Adrenal gland (tissue), 5 donors: ENCODE data around the gene MMP24.

ENCODE experiments used
- CTCF ChIP-seq, 6 experiments: fragments of 450-650 bp in 4 of 6; fragments of 200-600 bp in 2 of 6; sonication (generic) in 1 of 6; IDR thresholded peaks; 1 replicate in 5 of 6; 2 replicates in 1 of 6; pipeline versions ENCODE4 v1.5.1 to v1.8.0; 2016 to 2021; ENCODE audit warnings: antibody characterized with exemption in 6 of 6, mild to moderate bottlenecking in 2 of 6, moderate library complexity in 1 of 6
- POLR2A ChIP-seq, 2 donors: fragments of 450-650 bp; IDR thresholded peaks; one replicate each; pipeline ENCODE4 v1.6.1; 2017; ENCODE audit warnings: antibody characterized with exemption in 2 of 2, mild to moderate bottlenecking in 2 of 2, moderate library complexity in 1 of 2
- donor health status: DM: no; HTN: no; CAD: no.

DNA sequence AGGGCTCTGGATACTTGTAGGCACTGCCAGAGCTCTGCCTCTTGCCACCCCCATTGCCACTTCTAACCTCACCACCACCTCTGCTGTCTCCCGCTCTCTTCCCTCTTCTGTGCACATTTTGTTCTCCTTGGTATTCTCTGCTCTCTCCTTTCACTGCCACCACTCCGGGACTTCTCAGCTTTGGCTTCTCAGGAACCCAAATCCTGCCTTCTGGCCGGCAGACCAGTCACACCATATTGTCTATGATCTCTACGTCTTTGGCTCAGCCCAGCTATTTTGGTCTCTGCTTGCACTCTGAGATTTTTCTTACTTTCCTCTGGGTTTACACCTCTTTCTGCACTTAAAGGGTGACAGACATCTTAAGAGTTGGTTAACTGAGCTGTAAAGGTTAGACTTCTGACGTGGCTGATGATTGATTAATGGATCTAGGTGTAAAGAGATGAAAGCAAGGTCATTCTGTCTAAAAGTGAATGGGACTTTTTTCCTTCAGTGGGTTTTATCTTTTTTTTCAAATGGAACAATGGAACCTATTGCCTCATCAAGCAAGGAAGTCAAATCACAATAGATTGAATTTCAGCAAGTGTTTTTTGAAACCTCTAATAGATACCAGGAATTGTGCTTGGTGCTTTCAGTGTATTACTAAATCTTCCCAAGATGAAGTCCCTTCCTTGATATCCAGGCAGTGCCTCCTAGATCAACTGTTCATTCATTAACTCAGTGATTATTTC lies 13.8 kb downstream of the MMP24 start:
- TF ChIP-seq CTCF (IDR thresholded peaks at IDR 0.05) (no peak), POLR2A (IDR thresholded peaks at IDR 0.05) (no peak)
